Gastroesophageal sphincter (tissue), 3 donors: ENCODE results near the gene UBL5.

Source experiments
- CTCF ChIP-seq, 4 experiments: fragments of 200-600 bp in 2 of 4; fragments of 450-650 bp in 2 of 4; sonication (generic) in 1 of 4; IDR thresholded peaks; one replicate each; pipeline ENCODE4 v1.5.1; 2017 to 2019; ENCODE audit warnings: antibody characterized with exemption in 4 of 4, mild to moderate bottlenecking in 2 of 4, moderate library complexity in 2 of 4
- EP300 ChIP-seq: sonication (generic); formaldehyde crosslinking; IDR thresholded peaks from one replicate; pipeline ENCODE4 v1.6.1; 2017; ENCODE audit warnings: antibody characterized with exemption, mild to moderate bottlenecking
- POLR2A ChIP-seq, 2 donors: fragments of 450-650 bp; IDR thresholded peaks; one replicate each; pipeline ENCODE4 v1.6.1; 2017; ENCODE audit warnings: antibody characterized with exemption in 2 of 2, mild to moderate bottlenecking in 2 of 2, moderate library complexity in 1 of 2
- POLR2AphosphoS5 ChIP-seq: sonication (generic); formaldehyde crosslinking; IDR thresholded peaks from one replicate; pipeline ENCODE4 v1.6.1; 2017; ENCODE audit warnings: antibody characterized with exemption

- TF ChIP-seq CTCF (IDR thresholded peaks at IDR 0.05) (no peak), POLR2AphosphoS5 (no peak), EP300 (no peak), POLR2A (IDR thresholded peaks at IDR 0.05) (no peak)
Observed at GRCh38 chr19:9875796-9876195, 48.1 kb downstream of the UBL5 start.
